ENCODE measurements around the gene TNK2.
"Not testable (repeated sequence)": the region's sequence is repeated elsewhere in the genome, so short reads cannot be mapped to it uniquely, and the experiment has no call there.

TNK2 gene

GRCh38 chr3:195871686-195872085, 36.7 kb downstream of the TNK2 start:
- not testable (repeated sequence) for H3K4me3 ChIP-seq (ENCODE audit: low read length); H3K9me3 ChIP-seq (ENCODE audit: insufficient read depth, low read depth, low read length); H3K36me3 ChIP-seq (ENCODE audit: insufficient read depth, low read depth, low read length); H3K27ac ChIP-seq (ENCODE audit: low read length); H3K9ac ChIP-seq (ENCODE audit: low read depth, low read length); H3K4me1 ChIP-seq (ENCODE audit: insufficient read depth, low read length); H3K27me3 ChIP-seq (ENCODE audit: insufficient read depth, low read length)

- H3K27me3 ChIP-seq (ENCODE audit: insufficient read depth, low read length): no peaks in the 10 kb centered on the region
- no peak overlapping the region for H3K4me3 ChIP-seq (ENCODE audit: low read length)
- no peak overlapping the region for H3K9ac ChIP-seq (ENCODE audit: low read depth, low read length)
- H3K9me3 ChIP-seq (ENCODE audit: insufficient read depth, low read depth, low read length): no peaks in the 10 kb centered on the region
- H3K36me3 ChIP-seq (ENCODE audit: insufficient read depth, low read depth, low read length): no peaks in the 10 kb centered on the region
- no peaks in the 10 kb centered on the region for H3K4me1 ChIP-seq (ENCODE audit: insufficient read depth, low read length)
- no peak overlapping the region for H3K27ac ChIP-seq (ENCODE audit: low read length)
These were observed 37.4 kb downstream of the TNK2 start for GRCh38 chr3:195870937-195871336.

GRCh38 chr3:195870442-195870841, 37.9 kb downstream of the TNK2 start:
- Histone ChIP-seq H3K27me3 (ENCODE audit: insufficient read depth, low read length) (no peaks in the 10 kb centered on the region), H3K27ac (ENCODE audit: low read length) (no peak overlapping the region), H3K4me3 (ENCODE audit: low read length) (no peak overlapping the region), H3K4me1 (ENCODE audit: insufficient read depth, low read length) (no peaks in the 10 kb centered on the region), H3K9ac (ENCODE audit: low read depth, low read length) (no peak overlapping the region), H3K36me3 (ENCODE audit: insufficient read depth, low read depth, low read length) (0 out of 2 replicates have a peak, but pooled peaks cover 3% of the 10 kb centered on the region), H3K9me3 (ENCODE audit: insufficient read depth, low read depth, low read length) (no peaks in the 10 kb centered on the region)

GRCh38 chr3:195869413-195870001, 38.8 kb downstream of the TNK2 start:
- no peak overlapping the region for H3K4me3 ChIP-seq (ENCODE audit: low read length)
- H3K36me3 ChIP-seq (ENCODE audit: insufficient read depth, low read depth, low read length): 0 out of 2 replicates have a peak, but pooled peaks cover 4% of the 10 kb centered on the region

GRCh38 chr3:195868866-195869412, 39.4 kb downstream of the TNK2 start:
- H3K4me1 ChIP-seq (ENCODE audit: insufficient read depth, low read length): no peaks in the 10 kb centered on the region
- no peaks in the 10 kb centered on the region for H3K9me3 ChIP-seq (ENCODE audit: insufficient read depth, low read depth, low read length)
- H3K27ac ChIP-seq (ENCODE audit: low read length): no peak overlapping the region
- no peaks in the 10 kb centered on the region for H3K27me3 ChIP-seq (ENCODE audit: insufficient read depth, low read length)
- H3K9ac ChIP-seq (ENCODE audit: low read depth, low read length): no peak overlapping the region
- 0 out of 2 replicates have a peak, but pooled peaks cover 4% of the 10 kb centered on the region for H3K36me3 ChIP-seq (ENCODE audit: insufficient read depth, low read depth, low read length)
- no peak overlapping the region for H3K4me3 ChIP-seq (ENCODE audit: low read length)

More at GRCh38 chr3:195869413-195870001, 38.8 kb downstream of the TNK2 start:
- no peaks in the 10 kb centered on the region for H3K9me3 ChIP-seq (ENCODE audit: insufficient read depth, low read depth, low read length)
- no peak overlapping the region for H3K27ac ChIP-seq (ENCODE audit: low read length)
- H3K4me1 ChIP-seq (ENCODE audit: insufficient read depth, low read length): no peaks in the 10 kb centered on the region
- H3K9ac ChIP-seq (ENCODE audit: low read depth, low read length): no peak overlapping the region
- H3K27me3 ChIP-seq (ENCODE audit: insufficient read depth, low read length): no peaks in the 10 kb centered on the region

GRCh38 chr3:195868336-195868865, 40.0 kb downstream of the TNK2 start:
- 0 out of 2 replicates have a peak, but pooled peaks cover 4% of the 10 kb centered on the region for H3K36me3 ChIP-seq (ENCODE audit: insufficient read depth, low read depth, low read length)

GRCh38 chr3:195867631-195868335, 40.6 kb downstream of the TNK2 start:
- Histone ChIP-seq H3K4me3 (ENCODE audit: low read length) (no peak overlapping the region), H3K36me3 (ENCODE audit: insufficient read depth, low read depth, low read length) (0 out of 2 replicates have a peak, but pooled peaks cover 4% of the 10 kb centered on the region), H3K27ac (ENCODE audit: low read length) (no peak overlapping the region), H3K4me1 (ENCODE audit: insufficient read depth, low read length) (no peaks in the 10 kb centered on the region), H3K9ac (ENCODE audit: low read depth, low read length) (no peak overlapping the region), H3K9me3 (ENCODE audit: insufficient read depth, low read depth, low read length) (no peaks in the 10 kb centered on the region), H3K27me3 (ENCODE audit: insufficient read depth, low read length) (no peaks in the 10 kb centered on the region)

More at GRCh38 chr3:195868336-195868865, 40.0 kb downstream of the TNK2 start:
- H3K27me3 ChIP-seq (ENCODE audit: insufficient read depth, low read length): no peaks in the 10 kb centered on the region
- no peak overlapping the region for H3K27ac ChIP-seq (ENCODE audit: low read length)
- H3K9me3 ChIP-seq (ENCODE audit: insufficient read depth, low read depth, low read length): no peaks in the 10 kb centered on the region
- H3K9ac ChIP-seq (ENCODE audit: low read depth, low read length): no peak overlapping the region
- no peaks in the 10 kb centered on the region for H3K4me1 ChIP-seq (ENCODE audit: insufficient read depth, low read length)
- H3K4me3 ChIP-seq (ENCODE audit: low read length): no peak overlapping the region

- no peak overlapping the region for H3K27ac ChIP-seq (ENCODE audit: low read length)
- H3K9me3 ChIP-seq (ENCODE audit: insufficient read depth, low read depth, low read length): no peaks in the 10 kb centered on the region
- no peak overlapping the region for H3K4me3 ChIP-seq (ENCODE audit: low read length)
- 0 out of 2 replicates have a peak, but pooled peaks cover 4% of the 10 kb centered on the region for H3K36me3 ChIP-seq (ENCODE audit: insufficient read depth, low read depth, low read length)
- no peak overlapping the region for H3K9ac ChIP-seq (ENCODE audit: low read depth, low read length)
- no peaks in the 10 kb centered on the region for H3K4me1 ChIP-seq (ENCODE audit: insufficient read depth, low read length)
- H3K27me3 ChIP-seq (ENCODE audit: insufficient read depth, low read length): no peaks in the 10 kb centered on the region
These were observed 41.5 kb downstream of the TNK2 start for GRCh38 chr3:195866686-195867511.

- Histone ChIP-seq H3K36me3 (ENCODE audit: insufficient read depth, low read depth, low read length) (0 out of 2 replicates have a peak, but pooled peaks cover 4% of the 10 kb centered on the region), H3K9ac (ENCODE audit: low read depth, low read length) (no peak overlapping the region), H3K4me3 (ENCODE audit: low read length) (no peak overlapping the region), H3K27me3 (ENCODE audit: insufficient read depth, low read length) (no peaks in the 10 kb centered on the region), H3K9me3 (ENCODE audit: insufficient read depth, low read depth, low read length) (no peaks in the 10 kb centered on the region), H3K4me1 (ENCODE audit: insufficient read depth, low read length) (no peaks in the 10 kb centered on the region), H3K27ac (ENCODE audit: low read length) (no peak overlapping the region)
These were observed 42.6 kb downstream of the TNK2 start for GRCh38 chr3:195865752-195866151.

- Histone ChIP-seq H3K36me3 (ENCODE audit: insufficient read depth, low read depth, low read length) (0 out of 2 replicates have a peak, but pooled peaks cover 4% of the 10 kb centered on the region), H3K27me3 (ENCODE audit: insufficient read depth, low read length) (no peaks in the 10 kb centered on the region), H3K4me3 (ENCODE audit: low read length) (no peak overlapping the region), H3K9me3 (ENCODE audit: insufficient read depth, low read depth, low read length) (no peaks in the 10 kb centered on the region), H3K9ac (ENCODE audit: low read depth, low read length) (no peak overlapping the region), H3K4me1 (ENCODE audit: insufficient read depth, low read length) (no peaks in the 10 kb centered on the region), H3K27ac (ENCODE audit: low read length) (no peak overlapping the region)
These were observed 45.0 kb downstream of the TNK2 start for GRCh38 chr3:195863121-195864061.
